WTC11 (cell line): ENCODE data around the gene ATP6V1C2. TPM values are rescaled to one million over a fixed set of nuclear protein-coding genes. Genes with fewer than 3 reads are reported as not detected.

Experiments
- ATAC-seq: fragments of 200-7000 bp; cut with Tn5 transposase; 2 replicates; pipeline ENCODE4 v1.10.0; 2021; ENCODE audit warnings: mild to moderate bottlenecking, moderate library complexity
- CTCF ChIA-PET: fragments of 300-600 bp; sonication (Branson Sonifier 250); formaldehyde crosslinking; loops from one replicate; lab custom pipeline; 2021; ENCODE audit warnings: antibody characterized with exemption; lab: Charles Lee
- POLR2A ChIA-PET: fragments of 350-600 bp; sonication (Branson Sonifier 250); formaldehyde crosslinking; loops from one replicate; lab custom pipeline; 2021; ENCODE audit warnings: antibody characterized with exemption; lab: Charles Lee
- DNase-seq: peaks from one replicate; pipeline ENCODE4 v3.0.0; 2021; ENCODE audit warnings: low spot score
- H3K27ac Mint-ChIP-seq: 2 replicates; pipeline ENCODE4 v1.8.0; 2021; ENCODE audit warnings: mixed read lengths
- H3K27me3 Mint-ChIP-seq: 2 replicates; pipeline ENCODE4 v1.8.0; 2021; ENCODE audit warnings: low read depth, mild to moderate bottlenecking, moderate library complexity, mixed read lengths
- H3K36me3 Mint-ChIP-seq: 2 replicates; pipeline ENCODE4 v1.8.0; 2021; ENCODE audit warnings: mixed read lengths
- H3K4me1 Mint-ChIP-seq: 2 replicates; pipeline ENCODE4 v1.8.0; 2022; ENCODE audit warnings: mixed read lengths
- H3K4me3 Mint-ChIP-seq: 2 replicates; pipeline ENCODE4 v1.8.0; 2021; ENCODE audit warnings: mild to moderate bottlenecking, moderate library complexity, mixed read lengths
- H3K9me3 Mint-ChIP-seq: 2 replicates; pipeline ENCODE4 v1.8.0; 2021; ENCODE audit warnings: mixed read lengths
- CBFB ChIP-seq: sonication (generic); formaldehyde crosslinking; IDR thresholded peaks from 2 replicates; pipeline ENCODE4 v1.8.1; 2022; ENCODE audit warnings: mild to moderate bottlenecking, low read depth, missing genetic modification reagents
- ETV6 ChIP-seq: sonication (generic); formaldehyde crosslinking; IDR thresholded peaks from 2 replicates; pipeline ENCODE4 v1.8.1; 2022; ENCODE audit warnings: mild to moderate bottlenecking, missing genetic modification reagents
- JAZF1 ChIP-seq: fragments of 250-450 bp; sonication (Bioruptor Pico); IDR thresholded peaks from 2 replicates; pipeline ENCODE4 v1.9.0; 2021; ENCODE audit warnings: moderate library complexity, mild to moderate bottlenecking, inconsistent platforms
- NFATC4 ChIP-seq: fragments of 250-450 bp; sonication (Bioruptor Pico); IDR thresholded peaks from 2 replicates; pipeline ENCODE4 v1.9.0; 2021; ENCODE audit warnings: mild to moderate bottlenecking
- NFE2L1 ChIP-seq: sonication (generic); formaldehyde crosslinking; IDR thresholded peaks from 2 replicates; pipeline ENCODE4 v1.8.1; 2023; ENCODE audit warnings: missing genetic modification reagents
- NR1H2 ChIP-seq: sonication (generic); formaldehyde crosslinking; IDR thresholded peaks from 2 replicates; pipeline ENCODE4 v1.9.0; 2021; ENCODE audit warnings: mild to moderate bottlenecking, moderate library complexity, missing genetic modification reagents
- SMAD3 ChIP-seq: sonication (generic); formaldehyde crosslinking; IDR thresholded peaks from 2 replicates; pipeline ENCODE4 v1.8.0; 2022; ENCODE audit warnings: missing genetic modification reagents, mild to moderate bottlenecking, borderline replicate concordance
- SOX15 ChIP-seq: fragments of 250-450 bp; sonication (Bioruptor Pico); IDR thresholded peaks from 2 replicates; pipeline ENCODE4 v1.9.0; 2021; ENCODE audit warnings: mild to moderate bottlenecking
- TEAD1 ChIP-seq: sonication (generic); formaldehyde crosslinking; IDR thresholded peaks from 2 replicates; pipeline ENCODE4 v1.8.0; 2022; ENCODE audit warnings: mild to moderate bottlenecking, missing genetic modification reagents
- ZNF416 ChIP-seq: fragments of 250-450 bp; sonication (Bioruptor Pico); IDR thresholded peaks from 2 replicates; pipeline ENCODE4 v1.9.0; 2021; ENCODE audit warnings: mild to moderate bottlenecking, inconsistent platforms
- total RNA-seq: library from RNA; stranded (reverse); gene quantifications from 3 replicates; pipeline ENCODE4 v1.2.3, GENCODE V29; 2021
- TF ChIP-seq, protein P1 (sequence below): sonication (generic); formaldehyde crosslinking; IDR thresholded peaks from 2 replicates; pipeline ENCODE4 v1.8.0; 2022; ENCODE audit warnings: mild to moderate bottlenecking, missing genetic modification reagents
- TF ChIP-seq, protein P2 (sequence below): fragments of 250-450 bp; sonication (Bioruptor Pico); conservative IDR thresholded peaks from 2 replicates; pipeline ENCODE4 v1.9.0; 2021; ENCODE audit warnings: mild to moderate bottlenecking
- TF ChIP-seq, protein P3 (sequence below): sonication (generic); formaldehyde crosslinking; IDR thresholded peaks from 2 replicates; pipeline ENCODE4 v1.8.1; 2023; ENCODE audit warnings: mild to moderate bottlenecking, missing genetic modification reagents
- TF ChIP-seq, protein P4 (sequence below): fragments of 250-450 bp; sonication (Bioruptor Pico); IDR thresholded peaks from 2 replicates; pipeline ENCODE4 v1.9.0; 2021; ENCODE audit warnings: mild to moderate bottlenecking
- TF ChIP-seq, protein P5 (sequence below): sonication (generic); formaldehyde crosslinking; IDR thresholded peaks from 2 replicates; pipeline ENCODE4 v1.8.1; 2022; ENCODE audit warnings: missing genetic modification reagents, borderline replicate concordance
- TF ChIP-seq, protein P6 (sequence below): sonication (generic); formaldehyde crosslinking; IDR thresholded peaks from 2 replicates; pipeline ENCODE4 v1.8.0; 2023; ENCODE audit warnings: mild to moderate bottlenecking, missing genetic modification reagents
- TF ChIP-seq, protein P7 (sequence below): sonication (generic); formaldehyde crosslinking; IDR thresholded peaks from 2 replicates; pipeline ENCODE4 v1.8.1; 2023; ENCODE audit warnings: mild to moderate bottlenecking, moderate library complexity, missing genetic modification reagents

ATP6V1C2 gene
- total RNA-seq, 1 experiment from 2014 or later, result 0.42 TPM

GRCh38 chr2:10833021-10833420 lies 111.6 kb downstream of the ATP6V1C2 start:
- ChIA-PET POLR2A (interaction anchor here (0.9 kb wide), 1 partner anchor 139 kb away, joined by 3 read pairs; no protein-coding TSS in a partner anchor), CTCF (interaction anchor here (0.5 to 8.3 kb wide), 88 partner anchors 9 to 766 kb away, joined by 3 to 231 read pairs (median 5); partner anchors contain the start of genes KCNF1 and PDIA6)
- ATAC-seq (no peak), DNase-seq (no peak)
- no peak overlapping the region for H3K4me3 Mint-ChIP-seq
- H3K9me3 Mint-ChIP-seq, result no peaks in the 10 kb centered on the region
- no peaks in the 10 kb centered on the region for H3K36me3 Mint-ChIP-seq
- TF ChIP-seq CBFB (CRISPR knock-in tag) (no peak), SOX15 (no peak), NR1H2 (CRISPR knock-in tag) (no peak), TEAD1 (CRISPR knock-in tag) (no peak), ZNF416 (no peak), NFE2L1 (CRISPR knock-in tag) (no peak), SMAD3 (CRISPR knock-in tag) (no peak), ETV6 (CRISPR knock-in tag) (no peak), NFATC4 (CRISPR knock-in tag) (no peak), JAZF1 (CRISPR knock-in tag) (no peak)
- TF ChIP-seq, protein P1, sequence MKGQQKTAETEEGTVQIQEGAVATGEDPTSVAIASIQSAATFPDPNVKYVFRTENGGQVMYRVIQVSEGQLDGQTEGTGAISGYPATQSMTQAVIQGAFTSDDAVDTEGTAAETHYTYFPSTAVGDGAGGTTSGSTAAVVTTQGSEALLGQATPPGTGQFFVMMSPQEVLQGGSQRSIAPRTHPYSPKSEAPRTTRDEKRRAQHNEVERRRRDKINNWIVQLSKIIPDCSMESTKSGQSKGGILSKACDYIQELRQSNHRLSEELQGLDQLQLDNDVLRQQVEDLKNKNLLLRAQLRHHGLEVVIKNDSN (CRISPR knock-in tag), result no peak
- TF ChIP-seq, protein P2, sequence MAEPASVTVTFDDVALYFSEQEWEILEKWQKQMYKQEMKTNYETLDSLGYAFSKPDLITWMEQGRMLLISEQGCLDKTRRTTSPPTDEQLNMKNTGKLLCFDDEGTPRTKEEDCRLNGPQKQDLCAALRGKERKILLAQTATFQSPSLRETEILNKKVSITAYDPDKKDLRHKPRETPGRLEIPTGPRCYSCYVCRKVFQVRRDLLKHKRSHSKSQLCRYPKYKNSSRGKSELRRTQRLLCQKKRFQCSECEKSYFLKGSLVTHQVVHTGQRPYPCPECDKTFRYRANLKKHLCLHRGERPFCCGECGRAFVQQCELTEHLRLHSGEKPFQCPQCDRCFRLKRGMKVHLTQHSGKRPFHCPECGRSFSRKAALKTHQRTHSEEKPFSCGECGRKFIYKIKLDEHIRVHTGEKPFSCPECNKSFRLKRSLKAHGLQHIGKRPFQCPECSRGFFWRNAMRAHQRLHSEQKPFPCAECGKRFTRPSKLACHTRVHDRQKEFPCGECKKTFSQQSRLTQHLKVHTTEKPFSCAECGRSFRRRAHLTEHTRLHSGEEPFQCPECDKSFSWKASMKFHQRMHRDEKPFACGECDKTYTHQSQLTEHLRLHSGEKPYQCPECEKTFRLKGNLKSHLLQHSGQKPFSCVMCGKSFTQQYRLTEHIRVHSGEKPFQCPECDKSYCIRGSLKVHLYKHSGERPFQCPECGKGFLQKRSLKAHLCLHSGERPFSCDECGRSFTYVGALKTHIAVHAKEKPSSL, result no peak
- TF ChIP-seq, protein P3, sequence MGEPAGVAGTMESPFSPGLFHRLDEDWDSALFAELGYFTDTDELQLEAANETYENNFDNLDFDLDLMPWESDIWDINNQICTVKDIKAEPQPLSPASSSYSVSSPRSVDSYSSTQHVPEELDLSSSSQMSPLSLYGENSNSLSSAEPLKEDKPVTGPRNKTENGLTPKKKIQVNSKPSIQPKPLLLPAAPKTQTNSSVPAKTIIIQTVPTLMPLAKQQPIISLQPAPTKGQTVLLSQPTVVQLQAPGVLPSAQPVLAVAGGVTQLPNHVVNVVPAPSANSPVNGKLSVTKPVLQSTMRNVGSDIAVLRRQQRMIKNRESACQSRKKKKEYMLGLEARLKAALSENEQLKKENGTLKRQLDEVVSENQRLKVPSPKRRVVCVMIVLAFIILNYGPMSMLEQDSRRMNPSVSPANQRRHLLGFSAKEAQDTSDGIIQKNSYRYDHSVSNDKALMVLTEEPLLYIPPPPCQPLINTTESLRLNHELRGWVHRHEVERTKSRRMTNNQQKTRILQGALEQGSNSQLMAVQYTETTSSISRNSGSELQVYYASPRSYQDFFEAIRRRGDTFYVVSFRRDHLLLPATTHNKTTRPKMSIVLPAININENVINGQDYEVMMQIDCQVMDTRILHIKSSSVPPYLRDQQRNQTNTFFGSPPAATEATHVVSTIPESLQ (CRISPR knock-in tag), result no peak
- TF ChIP-seq, protein P4, sequence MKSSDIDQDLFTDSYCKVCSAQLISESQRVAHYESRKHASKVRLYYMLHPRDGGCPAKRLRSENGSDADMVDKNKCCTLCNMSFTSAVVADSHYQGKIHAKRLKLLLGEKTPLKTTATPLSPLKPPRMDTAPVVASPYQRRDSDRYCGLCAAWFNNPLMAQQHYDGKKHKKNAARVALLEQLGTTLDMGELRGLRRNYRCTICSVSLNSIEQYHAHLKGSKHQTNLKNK, result no peak
- TF ChIP-seq, protein P5, sequence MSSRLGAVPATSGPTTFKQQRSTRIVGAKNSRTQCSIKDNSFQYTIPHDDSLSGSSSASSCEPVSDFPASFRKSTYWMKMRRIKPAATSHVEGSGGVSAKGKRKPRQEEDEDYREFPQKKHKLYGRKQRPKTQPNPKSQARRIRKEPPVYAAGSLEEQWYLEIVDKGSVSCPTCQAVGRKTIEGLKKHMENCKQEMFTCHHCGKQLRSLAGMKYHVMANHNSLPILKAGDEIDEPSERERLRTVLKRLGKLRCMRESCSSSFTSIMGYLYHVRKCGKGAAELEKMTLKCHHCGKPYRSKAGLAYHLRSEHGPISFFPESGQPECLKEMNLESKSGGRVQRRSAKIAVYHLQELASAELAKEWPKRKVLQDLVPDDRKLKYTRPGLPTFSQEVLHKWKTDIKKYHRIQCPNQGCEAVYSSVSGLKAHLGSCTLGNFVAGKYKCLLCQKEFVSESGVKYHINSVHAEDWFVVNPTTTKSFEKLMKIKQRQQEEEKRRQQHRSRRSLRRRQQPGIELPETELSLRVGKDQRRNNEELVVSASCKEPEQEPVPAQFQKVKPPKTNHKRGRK (CRISPR knock-in tag), result no peak
- TF ChIP-seq, protein P6, sequence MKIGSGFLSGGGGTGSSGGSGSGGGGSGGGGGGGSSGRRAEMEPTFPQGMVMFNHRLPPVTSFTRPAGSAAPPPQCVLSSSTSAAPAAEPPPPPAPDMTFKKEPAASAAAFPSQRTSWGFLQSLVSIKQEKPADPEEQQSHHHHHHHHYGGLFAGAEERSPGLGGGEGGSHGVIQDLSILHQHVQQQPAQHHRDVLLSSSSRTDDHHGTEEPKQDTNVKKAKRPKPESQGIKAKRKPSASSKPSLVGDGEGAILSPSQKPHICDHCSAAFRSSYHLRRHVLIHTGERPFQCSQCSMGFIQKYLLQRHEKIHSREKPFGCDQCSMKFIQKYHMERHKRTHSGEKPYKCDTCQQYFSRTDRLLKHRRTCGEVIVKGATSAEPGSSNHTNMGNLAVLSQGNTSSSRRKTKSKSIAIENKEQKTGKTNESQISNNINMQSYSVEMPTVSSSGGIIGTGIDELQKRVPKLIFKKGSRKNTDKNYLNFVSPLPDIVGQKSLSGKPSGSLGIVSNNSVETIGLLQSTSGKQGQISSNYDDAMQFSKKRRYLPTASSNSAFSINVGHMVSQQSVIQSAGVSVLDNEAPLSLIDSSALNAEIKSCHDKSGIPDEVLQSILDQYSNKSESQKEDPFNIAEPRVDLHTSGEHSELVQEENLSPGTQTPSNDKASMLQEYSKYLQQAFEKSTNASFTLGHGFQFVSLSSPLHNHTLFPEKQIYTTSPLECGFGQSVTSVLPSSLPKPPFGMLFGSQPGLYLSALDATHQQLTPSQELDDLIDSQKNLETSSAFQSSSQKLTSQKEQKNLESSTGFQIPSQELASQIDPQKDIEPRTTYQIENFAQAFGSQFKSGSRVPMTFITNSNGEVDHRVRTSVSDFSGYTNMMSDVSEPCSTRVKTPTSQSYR (CRISPR knock-in tag), result no peak
- TF ChIP-seq, protein P7, sequence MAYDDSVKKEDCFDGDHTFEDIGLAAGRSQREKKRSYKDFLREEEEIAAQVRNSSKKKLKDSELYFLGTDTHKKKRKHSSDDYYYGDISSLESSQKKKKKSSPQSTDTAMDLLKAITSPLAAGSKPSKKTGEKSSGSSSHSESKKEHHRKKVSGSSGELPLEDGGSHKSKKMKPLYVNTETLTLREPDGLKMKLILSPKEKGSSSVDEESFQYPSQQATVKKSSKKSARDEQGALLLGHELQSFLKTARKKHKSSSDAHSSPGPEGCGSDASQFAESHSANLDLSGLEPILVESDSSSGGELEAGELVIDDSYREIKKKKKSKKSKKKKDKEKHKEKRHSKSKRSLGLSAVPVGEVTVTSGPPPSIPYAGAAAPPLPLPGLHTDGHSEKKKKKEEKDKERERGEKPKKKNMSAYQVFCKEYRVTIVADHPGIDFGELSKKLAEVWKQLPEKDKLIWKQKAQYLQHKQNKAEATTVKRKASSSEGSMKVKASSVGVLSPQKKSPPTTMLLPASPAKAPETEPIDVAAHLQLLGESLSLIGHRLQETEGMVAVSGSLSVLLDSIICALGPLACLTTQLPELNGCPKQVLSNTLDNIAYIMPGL, result no peak
- H3K4me1 Mint-ChIP-seq, result peaks cover 14% of the 10 kb centered on the region
- H3K27ac Mint-ChIP-seq, result no peak overlapping the region
- peaks cover 25% of the 10 kb centered on the region for H3K27me3 Mint-ChIP-seq
